Stomach (tissue), 9 donors: Measurements from ENCODE around the gene SNX20. TPM values are rescaled to one million over a fixed set of nuclear protein-coding genes. Genes with fewer than 3 reads are reported as not detected.
A peak's percentile ranks its signal among the peaks of the same experiment; 100 is the strongest.

Experiments
- DNase-seq, 2 donors: peaks; one replicate each; pipeline versions ENCODE4 v3.0.0 to v3.0.0-alpha.2; 2013 to 2019
- H3K27ac ChIP-seq, 5 donors: fragments of 200-600 bp in 4 of 5; sonication (generic) in 4 of 5; one replicate each; pipeline ENCODE4 v1.5.1; 2013 to 2019; ENCODE audit warnings: mild to moderate bottlenecking in 1 of 5, moderate library complexity in 1 of 5
- H3K27me3 ChIP-seq, 3 donors: fragments of 200-600 bp; sonication (generic); one replicate each; pipeline ENCODE4 v1.5.1; 2017 to 2019; ENCODE audit warnings: mixed run types in 1 of 3
- H3K36me3 ChIP-seq, 4 donors: fragments of 200-600 bp; sonication (generic); 1 replicate in 3 of 4; 2 replicates in 1 of 4; pipeline ENCODE4 v1.5.1; 2016 to 2019
- H3K4me1 ChIP-seq, 4 donors: fragments of 200-600 bp; sonication (generic); one replicate each; pipeline ENCODE4 v1.5.1; 2016 to 2019
- H3K4me3 ChIP-seq, 4 donors: fragments of 200-600 bp; sonication (generic) in 3 of 4; one replicate each; pipeline ENCODE4 v1.5.1; 2016 to 2019; ENCODE audit warnings: mild to moderate bottlenecking in 1 of 4
- H3K9me3 ChIP-seq, 4 donors: fragments of 200-600 bp; sonication (generic); one replicate each; pipeline ENCODE4 v1.5.1; 2016 to 2019
- CTCF ChIP-seq, 7 experiments: fragments of 450-650 bp in 4 of 7; fragments of 200-600 bp in 3 of 7; sonication (generic) in 3 of 7; IDR thresholded peaks; one replicate each; pipeline ENCODE4 v1.5.1; 2016 to 2019; ENCODE audit warnings: antibody characterized with exemption in 7 of 7, control low read depth in 2 of 7, mild to moderate bottlenecking in 1 of 7
- EP300 ChIP-seq: sonication (generic); formaldehyde crosslinking; IDR thresholded peaks from one replicate; pipeline ENCODE4 v1.6.1; 2017; ENCODE audit warnings: antibody characterized with exemption
- POLR2A ChIP-seq, 4 donors: fragments of 450-650 bp; IDR thresholded peaks; one replicate each; pipeline ENCODE4 v1.6.1; 2016; ENCODE audit warnings: antibody characterized with exemption in 4 of 4, control low read depth in 2 of 4, mild to moderate bottlenecking in 1 of 4, moderate library complexity in 1 of 4
- POLR2AphosphoS5 ChIP-seq, 3 donors: sonication (generic); formaldehyde crosslinking; IDR thresholded peaks; one replicate each; pipeline ENCODE4 v1.6.1; 2016; ENCODE audit warnings: antibody characterized with exemption in 3 of 3
- WGBS, 5 donors: extraction: QIAGEN DNeasy Blood & Tissue Kit in 3 of 5; methylation state at CpG; one replicate each; pipeline versions ENCODE4 v1.1.5 to v1.1.7; 2013 to 2018; 5-methylcytosine and 5-hydroxymethylcytosine counted together
- intact Hi-C: fragments of 100-400 bp; cut with DNase I; formaldehyde crosslinking; loops from one replicate; pipeline ENCODE4 v1.15.1; 2023; ENCODE audit warnings: low total_unique reads
- polyA plus RNA-seq, 3 donors: library from polyadenylated mRNA; stranded (reverse); fragments of 200-250 nt; gene quantifications; one replicate each; pipeline ENCODE4 v1.2.3, GENCODE V29; 2013
- total RNA-seq, 5 donors: library from RNA; depleted of rRNA; stranded (reverse); fragments of >200 nt; gene quantifications; one replicate each; pipeline versions ENCODE4 v1.1.0 to v1.2.3, GENCODE V29; 2014 to 2016
- donor health status: healthy with polysubstance abuse.
- donor health status: Bipolar disorder and iron deficiency.
- donor health status: healthy.

The SNX20 gene
- total and polyA plus RNA-seq, 8 donors, result 0.29 to 7.4 (median 1.1) TPM; not detected in 1

- peaks cover 22 to 44% (median 32%) of the 10 kb centered on the region in 4 donors for H3K4me1 ChIP-seq
- no peaks in the 10 kb centered on the region for H3K9me3 ChIP-seq
- H3K27ac ChIP-seq, result peak within 1 kb of the TSS in 4 of 5 donors; percentile 6 to 50 (median 42)
- peak; percentile 51 to 64 for DNase-seq
- no peaks in the 10 kb centered on the region for H3K27me3 ChIP-seq
- H3K36me3 ChIP-seq, result no peaks in the 10 kb centered on the region
- intact Hi-C loops, result no loop called here
- peak within 1 kb of the TSS; percentile 43 to 53 (median 50) for H3K4me3 ChIP-seq
- 10 to 21% (median 13%) methylated on average over 32 to 56 of the region's 56 CpGs for WGBS, 5 donors
- TF ChIP-seq EP300, result no peak
- no peak for TF ChIP-seq POLR2A (IDR thresholded peaks at IDR 0.05)
- TF ChIP-seq CTCF (IDR thresholded peaks at IDR 0.05), result no peak
- TF ChIP-seq POLR2AphosphoS5 (IDR thresholded peaks at IDR 0.05), result no peak
Observed at GRCh38 chr16:50692999-50693781, 12.1 kb upstream of the SNX20 start, which contains the start of gene NOD2. Gene NOD2 (plus strand): TSS chr16:50693606. CDS start chr16:50699496, 5,890 bp downstream.

GRCh38 chr16:50692644-50692998 is 11.5 kb upstream of the SNX20 start:
- intact Hi-C loops, result no loop called here
- TF ChIP-seq EP300 (no peak), POLR2AphosphoS5 (IDR thresholded peaks at IDR 0.05) (no peak), CTCF (IDR thresholded peaks at IDR 0.05) (no peak), POLR2A (IDR thresholded peaks at IDR 0.05) (peak in 1 of 4 donors; percentile 65)
- Histone ChIP-seq H3K36me3 (no peaks in the 10 kb centered on the region), H3K9me3 (no peaks in the 10 kb centered on the region), H3K4me1 (peaks cover 21 to 41% (median 27%) of the 10 kb centered on the region in 4 donors), H3K27me3 (no peaks in the 10 kb centered on the region), H3K4me3 (peak overlapping the region in 1 of 4 donors; percentile 51), H3K27ac (no peak overlapping the region)
- no peak for DNase-seq
- WGBS, 5 donors, result 76 to 85% (median 80%) methylated on average over 4 of the region's 4 CpGs

- intact Hi-C loops, result no loop called here
- TF ChIP-seq POLR2A (IDR thresholded peaks at IDR 0.05), result no peak
- TF ChIP-seq EP300, result no peak
- TF ChIP-seq POLR2AphosphoS5 (IDR thresholded peaks at IDR 0.05), result no peak
- no peak for TF ChIP-seq CTCF (IDR thresholded peaks at IDR 0.05)
- DNase-seq, result no peak
- H3K27ac ChIP-seq, result no peak overlapping the region
- H3K4me1 ChIP-seq, result peaks cover 6 to 24% (median 8%) of the 10 kb centered on the region in 4 donors
- WGBS, 5 donors, result 89 to 99% (median 95%) methylated on average over 2 of the region's 2 CpGs
- no peak overlapping the region for H3K4me3 ChIP-seq
- H3K9me3 ChIP-seq, result no peaks in the 10 kb centered on the region
- H3K27me3 ChIP-seq, result no peaks in the 10 kb centered on the region
- no peaks in the 10 kb centered on the region for H3K36me3 ChIP-seq
Observed at GRCh38 chr16:50690177-50690576, 9.1 kb upstream of the SNX20 start.

- no peak overlapping the region for H3K4me3 ChIP-seq
- no peak for DNase-seq
- H3K36me3 ChIP-seq, result no peaks in the 10 kb centered on the region
- WGBS, 5 donors, result 76 to 91% (median 79%) methylated on average over 3 of the region's 3 CpGs
- intact Hi-C loops, result no loop called here
- TF ChIP-seq POLR2A (IDR thresholded peaks at IDR 0.05) (no peak), POLR2AphosphoS5 (IDR thresholded peaks at IDR 0.05) (no peak), EP300 (no peak), CTCF (IDR thresholded peaks at IDR 0.05) (no peak)
- no peaks in the 10 kb centered on the region for H3K9me3 ChIP-seq
- H3K27me3 ChIP-seq, result no peaks in the 10 kb centered on the region
- H3K4me1 ChIP-seq, result peaks cover 5 to 28% (median 5%) of the 10 kb centered on the region in 4 donors
- no peak overlapping the region for H3K27ac ChIP-seq
Observed at GRCh38 chr16:50688867-50689266, 7.8 kb upstream of the SNX20 start.
